Neural cell (in vitro differentiated cells): Measurements from ENCODE around the gene RANGAP1. TPM values are rescaled to one million over a fixed set of nuclear protein-coding genes. Genes with fewer than 3 reads are reported as not detected.

Experiments used
- H2AFZ ChIP-seq: fragments of 200-600, 300-800 bp; sonication (generic), shearing (Covaris generic); 2 replicates; pipeline ENCODE4 v1.6.0; 2014; ENCODE audit warnings: low read depth, mild to moderate bottlenecking, antibody characterized with exemption, low read length, moderate library complexity
- H3F3A ChIP-seq: fragments of 200-600 bp; shearing (Covaris generic); 2 replicates; pipeline ENCODE4 v1.6.1; 2016; ENCODE audit warnings: mild to moderate bottlenecking, moderate library complexity, mixed read lengths, antibody characterized with exemption, low read length; ENCODE audit not compliant: insufficient read depth, poor library complexity, severe bottlenecking
- H3K27ac ChIP-seq: fragments of 200-600, 300-800 bp; sonication (generic), shearing (Covaris generic); 2 replicates; pipeline ENCODE4 v1.5.1; 2014; ENCODE audit warnings: mild to moderate bottlenecking, low read length, moderate library complexity
- H3K27me3 ChIP-seq: fragments of 300-800, 200-600 bp; sonication (generic), shearing (Covaris generic); 2 replicates; pipeline ENCODE4 v1.6.0; 2014; ENCODE audit warnings: mild to moderate bottlenecking, low read depth, low read length, moderate library complexity; ENCODE audit not compliant: insufficient read depth
- H3K36me3 ChIP-seq: fragments of 300-800, 200-600 bp; sonication (generic), shearing (Covaris generic); 2 replicates; pipeline ENCODE4 v1.5.1; 2014; ENCODE audit warnings: mild to moderate bottlenecking, antibody characterized with exemption, low read length, moderate library complexity; ENCODE audit not compliant: insufficient read depth
- H3K4me2 ChIP-seq: fragments of 300-800, 200-600 bp; sonication (generic), shearing (Covaris generic); 2 replicates; pipeline ENCODE4 v1.6.0; 2014; ENCODE audit warnings: mild to moderate bottlenecking, low read length
- H3K4me3 ChIP-seq: fragments of 300-800, 200-600 bp; sonication (generic), shearing (Covaris generic); 2 replicates; pipeline ENCODE4 v1.5.1; 2014; ENCODE audit warnings: mild to moderate bottlenecking, low read length, moderate library complexity
- H3K79me2 ChIP-seq: fragments of 200-600 bp; shearing (Covaris generic); replicated peaks from 2 replicates; pipeline ENCODE4 v1.6.0; 2014; ENCODE audit warnings: mild to moderate bottlenecking, low read length, moderate library complexity; ENCODE audit not compliant: insufficient read depth
- H3K9ac ChIP-seq: fragments of 300-800, 200-600 bp; sonication (generic), shearing (Covaris generic); 2 replicates; pipeline ENCODE4 v1.6.1; 2016; ENCODE audit warnings: mild to moderate bottlenecking, low read length, mixed read lengths
- H3K9me2 ChIP-seq: fragments of 200-600 bp; shearing (Covaris generic); 2 replicates; pipeline ENCODE4 v1.6.1; 2016; ENCODE audit warnings: mild to moderate bottlenecking, low read length, mixed read lengths; ENCODE audit not compliant: insufficient read depth
- H3K9me3 ChIP-seq: fragments of 200-600, 300-800 bp; sonication (generic), shearing (Covaris generic); 2 replicates; pipeline ENCODE4 v1.6.1; 2016; ENCODE audit warnings: mild to moderate bottlenecking, mixed run types, low read length, moderate library complexity, mixed read lengths
- H4K20me1 ChIP-seq: fragments of 200-600 bp; shearing (Covaris generic); 2 replicates; pipeline ENCODE4 v1.6.1; 2016; ENCODE audit warnings: mild to moderate bottlenecking, mixed run types; ENCODE audit not compliant: insufficient read depth
- EP300 ChIP-seq: fragments of 450-650 bp; conservative IDR thresholded peaks from 2 replicates; pipeline ENCODE4 v1.6.1; 2014; ENCODE audit warnings: antibody characterized with exemption, mild to moderate bottlenecking, moderate library complexity; ENCODE audit not compliant: poor library complexity, severe bottlenecking
- EZH2 ChIP-seq: fragments of 200-600, 300-800 bp; shearing (Covaris generic), sonication (generic); IDR thresholded peaks from 2 replicates; pipeline ENCODE4 v1.6.1; 2014; ENCODE audit warnings: antibody characterized with exemption, low read length, borderline replicate concordance, mild to moderate bottlenecking; ENCODE audit not compliant: insufficient read depth, poor library complexity, severe bottlenecking
- MXI1 ChIP-seq: fragments of 450-650 bp; conservative IDR thresholded peaks from 2 replicates; pipeline ENCODE4 v1.6.1; 2014; ENCODE audit warnings: antibody characterized with exemption, mild to moderate bottlenecking; ENCODE audit not compliant: poor library complexity, severe bottlenecking
- POLR2AphosphoS5 ChIP-seq: IDR thresholded peaks from 2 replicates; pipeline ENCODE4 v1.6.1; 2012
- RAD21 ChIP-seq: fragments of 450-650 bp; conservative IDR thresholded peaks from 2 replicates; pipeline ENCODE4 v1.6.1; 2014; ENCODE audit warnings: antibody characterized with exemption, mild to moderate bottlenecking, moderate library complexity
- SMC3 ChIP-seq: fragments of 450-650 bp; conservative IDR thresholded peaks from 2 replicates; pipeline ENCODE4 v1.6.1; 2014; ENCODE audit warnings: antibody characterized with exemption, mild to moderate bottlenecking, moderate library complexity; ENCODE audit not compliant: poor library complexity
- TAF1 ChIP-seq: IDR thresholded peaks from 2 replicates; pipeline ENCODE4 v1.6.1; 2012; ENCODE audit warnings: low read depth
- polyA plus RNA-seq: library from polyadenylated mRNA; depleted of rRNA; stranded (reverse); fragments of >200 nt; gene quantifications from 2 replicates; pipeline ENCODE4 v1.2.3, GENCODE V29; 2014
- TF ChIP-seq, protein P1 (sequence below): IDR thresholded peaks from 2 replicates; pipeline ENCODE4 v1.6.1; 2012; ENCODE audit warnings: borderline replicate concordance
- TF ChIP-seq, protein P2 (sequence below): fragments of 450-650 bp; IDR thresholded peaks from 2 replicates; pipeline ENCODE4 v1.5.1; 2014; ENCODE audit warnings: antibody characterized with exemption, mild to moderate bottlenecking, moderate library complexity; ENCODE audit not compliant: poor library complexity, severe bottlenecking

RANGAP1 gene
- polyA plus RNA-seq, 1 donor from 2014 or later = 48.6 TPM

GRCh38 chr22:41280065-41280464 is 5.9 kb downstream of the RANGAP1 start:
- no peaks in the 10 kb centered on the region for H3K9me2 ChIP-seq
- no peak for TF ChIP-seq POLR2AphosphoS5
- no peak for TF ChIP-seq EZH2
- no peak for TF ChIP-seq EP300
- TF ChIP-seq, protein P1, sequence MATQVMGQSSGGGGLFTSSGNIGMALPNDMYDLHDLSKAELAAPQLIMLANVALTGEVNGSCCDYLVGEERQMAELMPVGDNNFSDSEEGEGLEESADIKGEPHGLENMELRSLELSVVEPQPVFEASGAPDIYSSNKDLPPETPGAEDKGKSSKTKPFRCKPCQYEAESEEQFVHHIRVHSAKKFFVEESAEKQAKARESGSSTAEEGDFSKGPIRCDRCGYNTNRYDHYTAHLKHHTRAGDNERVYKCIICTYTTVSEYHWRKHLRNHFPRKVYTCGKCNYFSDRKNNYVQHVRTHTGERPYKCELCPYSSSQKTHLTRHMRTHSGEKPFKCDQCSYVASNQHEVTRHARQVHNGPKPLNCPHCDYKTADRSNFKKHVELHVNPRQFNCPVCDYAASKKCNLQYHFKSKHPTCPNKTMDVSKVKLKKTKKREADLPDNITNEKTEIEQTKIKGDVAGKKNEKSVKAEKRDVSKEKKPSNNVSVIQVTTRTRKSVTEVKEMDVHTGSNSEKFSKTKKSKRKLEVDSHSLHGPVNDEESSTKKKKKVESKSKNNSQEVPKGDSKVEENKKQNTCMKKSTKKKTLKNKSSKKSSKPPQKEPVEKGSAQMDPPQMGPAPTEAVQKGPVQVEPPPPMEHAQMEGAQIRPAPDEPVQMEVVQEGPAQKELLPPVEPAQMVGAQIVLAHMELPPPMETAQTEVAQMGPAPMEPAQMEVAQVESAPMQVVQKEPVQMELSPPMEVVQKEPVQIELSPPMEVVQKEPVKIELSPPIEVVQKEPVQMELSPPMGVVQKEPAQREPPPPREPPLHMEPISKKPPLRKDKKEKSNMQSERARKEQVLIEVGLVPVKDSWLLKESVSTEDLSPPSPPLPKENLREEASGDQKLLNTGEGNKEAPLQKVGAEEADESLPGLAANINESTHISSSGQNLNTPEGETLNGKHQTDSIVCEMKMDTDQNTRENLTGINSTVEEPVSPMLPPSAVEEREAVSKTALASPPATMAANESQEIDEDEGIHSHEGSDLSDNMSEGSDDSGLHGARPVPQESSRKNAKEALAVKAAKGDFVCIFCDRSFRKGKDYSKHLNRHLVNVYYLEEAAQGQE = no peak
- TF ChIP-seq TAF1 = no peak
- TF ChIP-seq, protein P2, sequence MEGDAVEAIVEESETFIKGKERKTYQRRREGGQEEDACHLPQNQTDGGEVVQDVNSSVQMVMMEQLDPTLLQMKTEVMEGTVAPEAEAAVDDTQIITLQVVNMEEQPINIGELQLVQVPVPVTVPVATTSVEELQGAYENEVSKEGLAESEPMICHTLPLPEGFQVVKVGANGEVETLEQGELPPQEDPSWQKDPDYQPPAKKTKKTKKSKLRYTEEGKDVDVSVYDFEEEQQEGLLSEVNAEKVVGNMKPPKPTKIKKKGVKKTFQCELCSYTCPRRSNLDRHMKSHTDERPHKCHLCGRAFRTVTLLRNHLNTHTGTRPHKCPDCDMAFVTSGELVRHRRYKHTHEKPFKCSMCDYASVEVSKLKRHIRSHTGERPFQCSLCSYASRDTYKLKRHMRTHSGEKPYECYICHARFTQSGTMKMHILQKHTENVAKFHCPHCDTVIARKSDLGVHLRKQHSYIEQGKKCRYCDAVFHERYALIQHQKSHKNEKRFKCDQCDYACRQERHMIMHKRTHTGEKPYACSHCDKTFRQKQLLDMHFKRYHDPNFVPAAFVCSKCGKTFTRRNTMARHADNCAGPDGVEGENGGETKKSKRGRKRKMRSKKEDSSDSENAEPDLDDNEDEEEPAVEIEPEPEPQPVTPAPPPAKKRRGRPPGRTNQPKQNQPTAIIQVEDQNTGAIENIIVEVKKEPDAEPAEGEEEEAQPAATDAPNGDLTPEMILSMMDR = no peak
- no peak for TF ChIP-seq SMC3
- TF ChIP-seq MXI1 = no peak
- TF ChIP-seq RAD21 = no peak
- H3K79me2 ChIP-seq = peaks cover 11% of the 10 kb centered on the region
- H4K20me1 ChIP-seq = no peaks in the 10 kb centered on the region
- H2AFZ ChIP-seq = no peak overlapping the region
- H3K36me3 ChIP-seq = peaks cover 4% of the 10 kb centered on the region
- H3K27ac ChIP-seq = no peak overlapping the region
- H3K9me3 ChIP-seq = no peaks in the 10 kb centered on the region
- H3K9ac ChIP-seq = no peak overlapping the region
- H3F3A ChIP-seq = no peaks in the 10 kb centered on the region
- H3K27me3 ChIP-seq = no peaks in the 10 kb centered on the region
- no peak overlapping the region for H3K4me2 ChIP-seq
- H3K4me3 ChIP-seq = no peak overlapping the region

- Histone ChIP-seq H3K9me2 (no peaks in the 10 kb centered on the region), H3K9ac (no peak overlapping the region), H2AFZ (no peak overlapping the region), H4K20me1 (no peaks in the 10 kb centered on the region), H3K4me2 (no peak overlapping the region), H3K79me2 (no peaks in the 10 kb centered on the region), H3K36me3 (peaks cover 4% of the 10 kb centered on the region), H3K9me3 (no peaks in the 10 kb centered on the region), H3K27ac (no peak overlapping the region), H3K27me3 (no peaks in the 10 kb centered on the region), H3K4me3 (no peak overlapping the region), H3F3A (no peaks in the 10 kb centered on the region)
- TF ChIP-seq POLR2AphosphoS5 (no peak), MXI1 (no peak), EP300 (no peak), EZH2 (no peak), SMC3 (no peak)
- TF ChIP-seq, protein P2 = no peak
- TF ChIP-seq, protein P1 = no peak
Observed at GRCh38 chr22:41274856-41275255, 11.1 kb downstream of the RANGAP1 start.
